PC-9 (cell line): Measurements from ENCODE around the gene PYCR2. TPM values are rescaled to one million over a fixed set of nuclear protein-coding genes. Genes with fewer than 3 reads are reported as not detected.

ENCODE experiments used
- BruUV-seq: library from RNA; stranded (reverse); fragments of 400-500 nt; replicated peaks from 2 replicates; lab custom pipeline; 2021; lab: Mats Ljungman, UMichigan
- CTCF ChIA-PET: fragments of 300-600 bp; sonication (Branson Sonifier 250); formaldehyde crosslinking; loops from one replicate; lab custom pipeline; 2022; ENCODE audit warnings: antibody characterized with exemption; lab: Charles Lee
- POLR2A ChIA-PET: fragments of 300-600 bp; sonication (Branson Sonifier 250); formaldehyde crosslinking; loops from one replicate; lab custom pipeline; 2022; ENCODE audit warnings: antibody characterized with exemption; ENCODE audit not compliant: unreplicated experiment; lab: Charles Lee
- DNase-seq, 2 experiments: peaks; one replicate each; pipeline versions ENCODE4 v3.0.0 to v3.0.0-alpha.2; 2015 to 2022; ENCODE audit warnings: mixed read lengths in 1 of 2
- H2AFZ ChIP-seq: fragments of 200-600 bp; sonication (generic); 2 replicates; pipeline ENCODE4 v1.8.1; 2017; ENCODE audit warnings: antibody characterized with exemption
- H3F3A ChIP-seq: fragments of 200-600 bp; sonication (generic); 2 replicates; pipeline ENCODE4 v1.8.1; 2017; ENCODE audit warnings: antibody characterized with exemption, mild to moderate bottlenecking, low read depth; ENCODE audit not compliant: insufficient read depth
- H3K27ac ChIP-seq: fragments of 200-600 bp; sonication (generic); 2 replicates; pipeline ENCODE4 v1.6.1; 2016; ENCODE audit warnings: mixed run types
- H3K27me3 ChIP-seq: fragments of 200-600 bp; sonication (generic); 2 replicates; pipeline ENCODE4 v1.6.1; 2016; ENCODE audit warnings: low read depth, mixed run types; ENCODE audit not compliant: insufficient read depth
- H3K36me3 ChIP-seq: fragments of 200-600 bp; sonication (generic); 2 replicates; pipeline ENCODE4 v1.6.1; 2016; ENCODE audit warnings: low read depth, mixed run types
- H3K4me1 ChIP-seq: fragments of 200-600 bp; sonication (generic); replicated peaks from 2 replicates; pipeline ENCODE4 v1.6.1; 2016; ENCODE audit warnings: mixed run types; ENCODE audit not compliant: insufficient read depth
- H3K4me2 ChIP-seq: fragments of 200-600 bp; sonication (generic); 2 replicates; pipeline ENCODE4 v1.6.1; 2017; ENCODE audit warnings: mixed run types
- H3K4me3 ChIP-seq: fragments of 200-600 bp; sonication (generic); 2 replicates; pipeline ENCODE4 v1.6.1; 2016; ENCODE audit warnings: mixed run types
- H3K79me2 ChIP-seq: fragments of 200-600 bp; sonication (generic); 2 replicates; pipeline ENCODE4 v1.6.1; 2017; ENCODE audit warnings: low read depth, mixed run types
- H3K9me2 ChIP-seq: fragments of 200-600 bp; sonication (generic); 2 replicates; pipeline ENCODE4 v1.8.1; 2017; ENCODE audit warnings: mild to moderate bottlenecking; ENCODE audit not compliant: insufficient read depth
- H3K9me3 ChIP-seq: fragments of 200-600 bp; sonication (generic); 2 replicates; pipeline ENCODE4 v1.8.1; 2016; ENCODE audit warnings: low read depth; ENCODE audit not compliant: insufficient read depth
- H4K20me1 ChIP-seq: fragments of 200-600 bp; sonication (generic); 2 replicates; pipeline ENCODE4 v1.8.1; 2017; ENCODE audit not compliant: insufficient read depth
- CTCF ChIP-seq: fragments of 200-600 bp; sonication (generic); conservative IDR thresholded peaks from 2 replicates; pipeline ENCODE4 v1.6.1; 2017; ENCODE audit warnings: mixed run types, antibody characterized with exemption, mild to moderate bottlenecking, moderate library complexity
- EZH2 ChIP-seq: fragments of 200-600 bp; sonication (generic); IDR thresholded peaks from 2 replicates; pipeline ENCODE4 v1.8.0; 2017; ENCODE audit warnings: antibody characterized with exemption, low read depth
- intact Hi-C: fragments of 100-400 bp; cut with micrococcal nuclease; formaldehyde crosslinking; loops from one replicate; pipeline ENCODE4 v1.10.0; 2022; ENCODE audit not compliant: unreplicated experiment
- total RNA-seq: library from RNA; stranded (reverse); gene quantifications from 2 replicates; pipeline ENCODE4 v1.2.3, GENCODE V29; 2021

PYCR2 gene
- total RNA-seq, 1 experiment from 2014 or later: 100 TPM

- Histone ChIP-seq H3K36me3 (no peaks in the 10 kb centered on the region), H4K20me1 (0 out of 2 replicates have a peak, but pooled peaks cover 12% of the 10 kb centered on the region), H3K27me3 (no peaks in the 10 kb centered on the region), H3K9me3 (no peaks in the 10 kb centered on the region), H2AFZ (peak overlapping the region; percentile 98; the same call in 1 of the 2 replicates), H3K4me3 (peak overlapping the region; percentile 92; the same call in 1 of the 2 replicates), H3K27ac (no peak overlapping the region), H3K4me1 (peaks cover 43% of the 10 kb centered on the region), H3K9me2 (no peaks in the 10 kb centered on the region), H3F3A (peaks cover 30% of the 10 kb centered on the region; the same call in 1 of the 2 replicates), H3K79me2 (peaks cover 39% of the 10 kb centered on the region), H3K4me2 (peak overlapping the region; percentile 94)
- POLR2A ChIA-PET: interaction anchor here (0.9 kb wide), 1 partner anchor 13 kb away, joined by 7 read pairs; no protein-coding TSS in a partner anchor
- no TSS peak for BruUV-seq
- CTCF ChIA-PET: interaction anchor here (0.6 kb wide), 2 partner anchors 16 to 523 kb away, joined by 4 to 6 read pairs; no protein-coding TSS in a partner anchor
- intact Hi-C loops: loop anchor here (5.0 kb wide), 1 partner anchor 179 kb away; the partner anchor contains the start of gene H3-3A
- no peak for DNase-seq
- no peak for TF ChIP-seq CTCF
- no peak for TF ChIP-seq EZH2
These were observed 40.3 kb downstream of the PYCR2 start for GRCh38 chr1:225883616-225884265.

- Histone ChIP-seq H3K4me2 (peak overlapping the region; percentile 94), H3K4me3 (peak overlapping the region; percentile 92), H3F3A (peaks cover 36% of the 10 kb centered on the region; the same call in 1 of the 2 replicates), H2AFZ (peak overlapping the region; percentile 98), H3K9me2 (no peaks in the 10 kb centered on the region), H3K79me2 (peaks cover 46% of the 10 kb centered on the region), H3K4me1 (peaks cover 49% of the 10 kb centered on the region), H3K27me3 (no peaks in the 10 kb centered on the region), H3K9me3 (no peaks in the 10 kb centered on the region), H3K36me3 (no peaks in the 10 kb centered on the region), H4K20me1 (0 out of 2 replicates have a peak, but pooled peaks cover 12% of the 10 kb centered on the region), H3K27ac (peak overlapping the region; percentile 75; the same call in 1 of the 2 replicates)
- no TSS peak for BruUV-seq
- CTCF ChIA-PET: interaction anchor here (0.5 to 1.1 kb wide), 6 partner anchors 16 to 524 kb away, joined by 3 to 6 read pairs (median 4); no protein-coding TSS in a partner anchor
- DNase-seq: peak in 1 of 2 experiments; percentile 62
- POLR2A ChIA-PET: interaction anchor here (0.6 to 0.9 kb wide), 8 partner anchors 10 to 460 kb away, joined by 3 to 7 read pairs (median 4); partner anchors contain the start of gene PYCR2
- TF ChIP-seq CTCF (no peak; the same call in 1 of the 2 replicates), EZH2 (no peak)
- intact Hi-C loops: loop anchor here (1.0 to 5.0 kb wide), 3 partner anchors 39 to 179 kb away; partner anchors contain the start of genes H3-3A and SRP9
These were observed 41.1 kb downstream of the PYCR2 start for GRCh38 chr1:225882694-225883615.
